Hepatocyte (in vitro differentiated cells): ENCODE data around the gene GPBAR1.

ENCODE experiments used
- CTCF ChIP-seq: fragments of 200-600 bp; sonication (generic); IDR thresholded peaks from 2 replicates; pipeline ENCODE4 v1.5.1; 2016; ENCODE audit warnings: antibody characterized with exemption, mild to moderate bottlenecking; ENCODE audit not compliant: poor library complexity
- EZH2phosphoT487 ChIP-seq: fragments of 200-600 bp; sonication (generic); IDR thresholded peaks from one replicate; pipeline ENCODE4 v1.6.1; 2018; ENCODE audit warnings: antibody characterized with exemption, mild to moderate bottlenecking, low read depth, moderate library complexity; ENCODE audit not compliant: unreplicated experiment, severe bottlenecking

- TF ChIP-seq CTCF (no peak), EZH2phosphoT487 (no peak)
Observed at GRCh38 chr2:218216336-218216673, 44.5 kb upstream of the GPBAR1 start.
